ENCODE results near the gene SF3A1.

DNA sequence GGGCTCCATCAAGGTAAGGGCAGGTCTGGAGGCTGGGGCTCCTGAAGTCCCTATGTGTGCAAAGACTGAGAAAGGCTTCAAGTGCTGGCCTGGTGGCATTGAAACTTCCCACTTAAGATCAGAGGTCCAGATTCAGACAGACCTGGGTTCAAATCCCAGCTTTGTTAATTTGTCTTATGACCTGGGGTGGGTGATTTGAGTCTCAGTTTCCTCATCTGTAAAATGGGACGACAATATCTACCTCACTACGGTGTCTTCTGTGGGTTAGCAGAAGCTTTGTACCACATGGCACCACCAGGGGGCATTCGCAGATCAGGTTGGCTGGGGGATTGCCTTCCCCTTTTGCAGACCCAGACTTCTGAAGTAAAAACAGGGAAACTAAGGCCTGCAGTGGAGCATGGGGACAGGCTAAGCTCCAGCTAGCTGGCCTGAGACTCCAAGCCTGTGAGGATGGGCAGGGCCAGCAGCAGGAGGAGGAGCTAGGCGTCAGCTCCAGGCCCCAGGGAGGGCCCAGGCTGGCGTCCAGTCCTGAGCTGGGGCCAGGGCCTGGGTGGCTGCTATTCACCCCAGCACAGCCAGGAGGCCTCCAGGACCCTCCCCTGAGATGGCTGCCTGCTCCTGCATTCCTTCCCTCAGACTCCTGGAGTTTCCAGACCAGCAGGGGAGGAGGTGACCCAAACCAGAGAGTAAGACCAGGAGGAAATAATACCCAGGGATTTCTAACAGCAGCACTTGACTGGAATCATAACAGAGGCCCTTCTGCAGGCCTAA lies 68.9 kb downstream of the SF3A1 start:
- no peak for TF ChIP-seq ARNT (IDR thresholded peaks at IDR 0.05)
- TF ChIP-seq, protein P1, sequence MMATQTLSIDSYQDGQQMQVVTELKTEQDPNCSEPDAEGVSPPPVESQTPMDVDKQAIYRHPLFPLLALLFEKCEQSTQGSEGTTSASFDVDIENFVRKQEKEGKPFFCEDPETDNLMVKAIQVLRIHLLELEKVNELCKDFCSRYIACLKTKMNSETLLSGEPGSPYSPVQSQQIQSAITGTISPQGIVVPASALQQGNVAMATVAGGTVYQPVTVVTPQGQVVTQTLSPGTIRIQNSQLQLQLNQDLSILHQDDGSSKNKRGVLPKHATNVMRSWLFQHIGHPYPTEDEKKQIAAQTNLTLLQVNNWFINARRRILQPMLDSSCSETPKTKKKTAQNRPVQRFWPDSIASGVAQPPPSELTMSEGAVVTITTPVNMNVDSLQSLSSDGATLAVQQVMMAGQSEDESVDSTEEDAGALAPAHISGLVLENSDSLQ (IDR thresholded peaks at IDR 0.05), result no peak
- no peak for TF ChIP-seq TARDBP (IDR thresholded peaks at IDR 0.05)
- no peak for TF ChIP-seq FOXM1 (IDR thresholded peaks at IDR 0.05; ENCODE audit: borderline replicate concordance)
- no peak for TF ChIP-seq FOXK2 (IDR thresholded peaks at IDR 0.05)
- no peak for TF ChIP-seq SP1 (IDR thresholded peaks at IDR 0.05)
